Motor neuron (in vitro differentiated cells): ENCODE results near the gene BAHCC1. TPM values are rescaled to one million over a fixed set of nuclear protein-coding genes. Genes with fewer than 3 reads are reported as not detected.

Experiments
- ATAC-seq, 8 experiments: fragments of 200-7000 bp; cut with Tn5 transposase; replicated peaks in 6 of 8; 2 replicates each; pipeline ENCODE4 v1.8.0; 2021; ENCODE audit warnings: mild to moderate bottlenecking in 8 of 8, moderate library complexity in 8 of 8
- H3K27ac ChIP-seq, 2 donors: fragments of 250-450 bp; sonication (Bioruptor Pico); 2 replicates each; pipeline ENCODE4 v1.9.0; 2021; ENCODE audit warnings: antibody characterized with exemption in 2 of 2, mild to moderate bottlenecking in 2 of 2, moderate library complexity in 1 of 2
- H3K4me1 ChIP-seq, 2 donors: fragments of 250-450 bp; sonication (Bioruptor Pico); replicated peaks in 1 of 2; 2 replicates each; pipeline ENCODE4 v1.6.1; 2021; ENCODE audit warnings: antibody characterized with exemption in 2 of 2, mild to moderate bottlenecking in 2 of 2, moderate library complexity in 1 of 2
- H3K4me3 ChIP-seq, 5 donors: fragments of 250-450 bp; sonication (Bioruptor Pico); 2 replicates each; pipeline ENCODE4 v1.9.0; 2021; ENCODE audit warnings: antibody characterized with exemption in 5 of 5, mild to moderate bottlenecking in 5 of 5, moderate library complexity in 4 of 5
- WGBS, 10 experiments: fragments of 450-650 bp; shearing (Covaris generic); methylation state at CpG; one replicate each; pipeline ENCODE4 v1.0.0; 2022; 5-methylcytosine and 5-hydroxymethylcytosine counted together
- in situ Hi-C, 9 experiments: fragments of 400-800 bp; cut with MboI; loops; one replicate each; pipeline ENCODE4 v1.15.0; 2021; ENCODE audit warnings: low sequenced_read_pairs in 9 of 9, low pct_unique_long_range_greater_than_20kb in 2 of 9; ENCODE audit not compliant: unreplicated experiment in 9 of 9
- total RNA-seq, 8 experiments: library from RNA; unstranded; fragments of 300-600 nt; gene quantifications; 2 replicates each; pipeline versions ENCODE4 v1.2.3 to v1.2.4, GENCODE V29; 2022

The BAHCC1 gene
- total RNA-seq, 8 experiments from 2014 or later, result 1.9 to 19.5 (median 10.4) TPM

DNA sequence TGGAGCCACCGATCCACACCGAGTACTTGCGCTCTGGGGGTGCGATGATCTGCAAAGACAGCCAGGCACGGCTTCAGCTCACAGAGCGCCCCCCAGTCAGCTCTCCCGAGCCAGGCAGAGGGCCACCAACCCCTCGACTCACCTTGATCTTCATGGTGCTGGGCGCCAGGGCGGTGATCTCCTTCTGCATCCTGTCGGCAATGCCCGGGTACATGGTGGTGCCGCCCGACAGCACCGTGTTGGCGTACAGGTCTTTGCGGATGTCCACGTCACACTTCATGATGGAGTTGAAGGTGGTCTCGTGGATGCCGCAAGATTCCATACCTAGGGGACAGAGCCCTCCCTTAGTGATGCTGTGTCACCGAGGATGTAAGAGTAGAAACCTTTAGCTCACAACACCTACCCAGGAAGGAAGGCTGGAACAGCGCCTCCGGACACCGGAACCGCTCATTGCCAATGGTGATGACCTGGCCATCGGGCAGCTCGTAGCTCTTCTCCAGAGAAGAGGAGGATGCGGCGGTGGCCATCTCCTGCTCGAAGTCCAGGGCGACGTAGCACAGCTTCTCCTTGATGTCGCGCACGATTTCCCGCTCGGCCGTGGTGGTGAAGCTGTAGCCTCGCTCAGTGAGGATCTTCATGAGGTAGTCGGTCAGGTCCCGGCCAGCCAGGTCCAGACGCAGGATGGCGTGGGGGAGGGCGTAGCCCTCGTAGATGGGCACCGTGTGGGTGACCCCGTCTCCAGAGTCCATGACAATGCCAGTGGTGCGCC is 115.7 kb downstream of the BAHCC1 start:
- peak overlapping the region; percentile 63 to 98 (median 93) for H3K4me3 ChIP-seq
- in situ Hi-C loops, result loop anchor here in 1 of 9 experiments (25.0 kb wide), 1 partner anchor 249 kb away; no protein-coding TSS in a partner anchor
- no peak for ATAC-seq
- peaks cover 27 to 31% of the 10 kb centered on the region in 2 donors for H3K4me1 ChIP-seq
- peak overlapping the region; percentile 99 for H3K27ac ChIP-seq
- WGBS, 10 experiments, result 0 to 60% (median 0%) methylated on average over 6 to 22 of the region's 48 CpGs; no CpG with 5 or more reads in 4 of the 10 experiments

DNA sequence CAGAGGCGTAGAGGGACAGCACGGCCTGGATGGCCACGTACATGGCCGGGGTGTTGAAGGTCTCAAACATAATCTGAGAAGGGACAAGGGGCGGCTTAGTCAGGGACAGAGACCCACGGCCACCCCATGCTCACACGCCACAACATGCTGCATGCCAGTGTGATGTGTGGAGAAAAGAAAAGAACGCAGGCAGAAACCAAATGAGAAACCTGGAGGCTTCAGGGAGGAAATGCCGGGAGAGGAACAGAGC is 116.2 kb downstream of the BAHCC1 start:
- in situ Hi-C loops, result loop anchor here in 1 of 9 experiments (25.0 kb wide), 1 partner anchor 249 kb away; no protein-coding TSS in a partner anchor
- 0 to 50% (median 0%) methylated on average over 1 to 4 of the region's 9 CpGs; no CpG with 5 or more reads in 4 of the 10 experiments for WGBS, 10 experiments
- H3K4me1 ChIP-seq, result peaks cover 28 to 31% of the 10 kb centered on the region in 2 donors
- ATAC-seq, result no peak
- H3K27ac ChIP-seq, result peak overlapping the region; percentile 99
- H3K4me3 ChIP-seq, result peak overlapping the region; percentile 63 to 98 (median 93)

DNA sequence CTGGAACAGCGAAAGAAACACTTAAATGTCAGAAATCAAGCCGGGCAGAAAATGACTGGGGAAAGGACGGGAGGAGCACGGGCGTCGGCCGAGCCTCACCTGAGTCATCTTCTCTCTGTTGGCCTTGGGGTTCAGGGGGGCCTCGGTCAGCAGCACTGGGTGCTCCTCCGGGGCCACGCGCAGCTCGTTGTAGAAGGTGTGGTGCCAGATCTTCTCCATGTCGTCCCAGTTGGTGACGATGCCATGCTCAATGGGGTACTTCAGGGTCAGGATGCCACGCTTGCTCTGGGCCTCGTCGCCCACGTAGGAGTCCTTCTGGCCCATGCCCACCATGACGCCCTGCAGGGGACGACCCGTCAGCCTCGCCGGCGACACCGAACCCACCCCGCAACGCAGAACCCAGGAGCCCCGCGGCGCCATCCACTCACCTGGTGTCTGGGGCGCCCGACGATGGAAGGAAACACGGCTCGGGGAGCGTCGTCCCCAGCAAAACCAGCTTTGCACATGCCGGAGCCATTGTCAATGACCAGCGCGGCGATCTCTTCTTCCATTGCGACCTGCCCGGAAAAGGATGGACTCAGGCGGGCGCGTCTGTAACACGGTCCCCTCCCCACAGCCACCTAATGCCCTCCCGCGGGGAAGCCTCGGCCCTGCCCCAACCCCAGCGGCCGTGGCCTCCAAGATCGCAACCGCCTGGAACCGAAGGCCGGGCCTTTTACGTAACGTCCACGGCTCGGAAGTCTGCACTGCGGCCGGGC is 116.7 kb downstream of the BAHCC1 start:
- Histone ChIP-seq H3K27ac (peak overlapping the region; percentile 99), H3K4me3 (peak overlapping the region; percentile 63 to 98 (median 93)), H3K4me1 (peaks cover 28 to 31% of the 10 kb centered on the region in 2 donors)
- peak in 5 of 8 experiments; percentile 0 to 8 (median 2) for ATAC-seq
- WGBS, 10 experiments, result 0 to 55% (median 2%) methylated on average over 2 to 15 of the region's 62 CpGs; no CpG with 5 or more reads in 4 of the 10 experiments
- in situ Hi-C loops, result loop anchor here in 1 of 9 experiments (25.0 kb wide), 1 partner anchor 250 kb away; no protein-coding TSS in a partner anchor

DNA sequence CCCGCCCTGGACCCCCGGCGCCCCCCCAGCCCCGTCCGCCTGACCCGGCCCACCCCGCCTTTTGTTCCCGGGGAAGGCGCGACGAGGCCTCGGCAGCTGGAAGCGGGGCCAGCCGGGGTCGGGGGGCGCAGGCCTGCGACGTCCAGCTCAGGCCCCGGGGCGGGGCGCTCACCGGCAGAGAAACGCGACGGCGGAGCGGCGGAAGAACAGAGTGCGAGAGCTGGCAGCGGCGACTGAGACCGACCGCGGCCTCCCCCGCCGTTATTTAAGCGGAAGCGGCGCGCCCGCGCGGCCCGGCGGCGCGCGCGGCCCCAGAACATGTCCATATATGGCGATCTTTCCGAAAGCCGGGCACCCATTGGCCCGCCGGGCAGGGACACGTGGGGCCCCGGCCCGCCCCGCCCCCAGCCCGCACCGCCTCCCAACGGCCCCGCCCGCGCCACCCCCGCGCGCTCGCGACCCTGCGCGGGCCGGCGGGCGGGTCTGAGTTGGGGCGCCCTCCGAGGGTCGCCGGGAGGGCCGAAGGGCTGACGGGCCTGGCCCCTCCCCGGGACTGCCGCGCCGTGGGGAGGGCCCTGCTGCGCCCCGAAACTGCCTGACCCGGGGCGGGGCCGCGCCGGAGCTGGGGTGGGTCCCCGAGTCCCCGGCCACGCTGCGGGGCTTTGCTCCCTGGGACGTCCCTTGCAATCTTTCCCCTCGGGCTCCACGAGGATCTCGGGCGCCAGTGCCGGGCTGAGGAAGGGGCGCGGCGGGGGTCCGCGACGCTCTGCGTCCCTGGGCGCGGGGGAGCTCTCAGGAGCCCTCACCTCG is 117.5 kb downstream of the BAHCC1 start, which contains the start of gene ACTG1:
Gene ACTG1 (minus strand): TSS at position 238 of the 810 bp plus-strand sequence. CDS start 445 bp downstream, outside the sequence.
- H3K4me3 ChIP-seq, result peak within 1 kb of the TSS; percentile 63 to 98 (median 93)
- peaks cover 28 to 32% of the 10 kb centered on the region in 2 donors for H3K4me1 ChIP-seq
- H3K27ac ChIP-seq, result peak within 1 kb of the TSS; percentile 99
- peak; percentile 7 to 65 (median 56) for ATAC-seq
- in situ Hi-C loops, result loop anchor here in 1 of 9 experiments (25.0 kb wide), 1 partner anchor 250 kb away; no protein-coding TSS in a partner anchor
- no CpG with 5 or more reads among the region's 111 CpGs for WGBS, 10 experiments

DNA sequence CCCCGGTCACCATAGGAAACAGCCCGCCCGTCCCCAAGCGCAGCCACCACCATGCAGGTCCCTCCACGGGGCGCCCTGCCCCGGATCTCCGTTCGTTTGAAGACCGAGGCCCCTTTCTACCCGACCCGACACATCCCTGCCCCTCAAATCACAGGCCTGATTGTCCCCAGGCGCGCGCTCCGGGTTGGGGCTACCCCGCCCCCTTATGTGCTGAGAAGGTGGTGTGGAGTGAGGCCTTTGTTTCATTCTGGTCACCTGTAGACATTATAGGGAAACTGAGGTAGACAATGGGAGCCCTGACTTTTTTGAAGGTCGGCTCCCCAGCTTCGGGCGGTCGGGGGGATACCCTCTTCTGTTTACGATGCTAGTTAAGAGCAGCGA is 118.1 kb downstream of the BAHCC1 start:
- Histone ChIP-seq H3K4me1 (peaks cover 34 to 37% of the 10 kb centered on the region in 2 donors), H3K4me3 (peak overlapping the region; percentile 63 to 98 (median 93)), H3K27ac (peak overlapping the region; percentile 99)
- WGBS, 10 experiments, result 3 to 50% methylated on average over 2 to 6 of the region's 23 CpGs; no CpG with 5 or more reads in 8 of the 10 experiments
- in situ Hi-C loops, result loop anchor here in 1 of 9 experiments (25.0 kb wide), 1 partner anchor 251 kb away; no protein-coding TSS in a partner anchor
- ATAC-seq, result peak; percentile 0 to 39 (median 18)

DNA sequence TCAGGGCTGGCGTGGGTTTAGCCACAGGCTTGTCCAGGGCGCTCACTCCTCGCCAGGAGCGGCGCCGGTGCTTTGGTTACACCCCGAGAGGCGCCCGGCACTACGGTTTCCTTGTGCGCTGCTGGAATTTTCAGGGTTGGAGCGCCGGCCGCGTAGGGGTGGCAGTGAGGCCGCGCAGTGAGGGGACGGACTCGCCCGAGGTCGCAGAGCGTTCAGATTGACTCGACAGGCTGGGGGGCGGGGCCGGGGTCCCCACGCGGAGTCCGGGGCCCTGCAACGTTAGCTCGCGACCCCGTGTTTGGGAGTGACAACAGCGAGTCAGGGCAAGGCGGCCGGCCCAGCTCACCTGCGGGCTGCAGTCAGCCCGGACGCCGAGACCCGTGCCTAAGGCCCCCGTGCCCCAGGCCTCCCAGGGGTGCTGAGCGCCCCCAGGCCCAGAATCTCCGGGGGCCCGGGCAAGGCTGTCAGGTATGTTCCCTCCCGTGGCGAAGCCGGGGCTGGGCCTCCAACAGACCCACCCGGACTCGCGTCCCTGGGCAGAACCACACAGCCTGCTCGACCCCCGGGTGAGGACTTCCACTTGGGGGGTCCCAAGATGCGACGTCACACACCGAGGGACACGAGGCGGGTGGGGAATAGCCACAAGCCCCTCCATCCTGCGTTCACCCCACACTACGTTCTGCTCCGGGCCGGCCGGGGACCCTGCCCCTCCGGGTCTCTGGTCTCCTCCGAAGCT is 118.7 kb downstream of the BAHCC1 start:
- peaks cover 36 to 37% of the 10 kb centered on the region in 2 donors for H3K4me1 ChIP-seq
- H3K27ac ChIP-seq, result peak overlapping the region; percentile 99
- peak overlapping the region; percentile 63 to 98 (median 93) for H3K4me3 ChIP-seq
- peak; percentile 2 to 46 (median 32) for ATAC-seq
- 0 to 3% (median 0%) methylated on average over 1 to 11 of the region's 64 CpGs; no CpG with 5 or more reads in 7 of the 10 experiments for WGBS, 10 experiments
- in situ Hi-C loops, result loop anchor here in 1 of 9 experiments (25.0 kb wide), 1 partner anchor 252 kb away; no protein-coding TSS in a partner anchor

DNA sequence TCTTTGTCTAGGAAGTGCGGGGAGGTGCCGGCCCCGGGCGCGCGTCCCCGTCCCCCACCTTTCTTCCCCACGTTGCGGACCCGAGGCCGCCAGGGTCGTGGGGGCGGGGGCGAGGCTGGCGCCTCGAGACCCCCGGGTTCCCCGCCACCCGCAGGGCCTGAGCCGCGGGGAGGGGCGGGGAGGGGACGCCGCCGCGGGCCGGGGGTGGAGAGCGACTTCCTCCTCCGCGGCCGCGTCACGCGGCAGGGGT is 119.2 kb downstream of the BAHCC1 start:
- Histone ChIP-seq H3K27ac (peak overlapping the region; percentile 99), H3K4me3 (peak overlapping the region; percentile 63 to 98 (median 93)), H3K4me1 (peaks cover 36 to 37% of the 10 kb centered on the region in 2 donors)
- in situ Hi-C loops, result loop anchor here in 1 of 9 experiments (25.0 kb wide), 1 partner anchor 252 kb away; no protein-coding TSS in a partner anchor
- no peak for ATAC-seq
- WGBS, 10 experiments, result no CpG with 5 or more reads among the region's 34 CpGs

DNA sequence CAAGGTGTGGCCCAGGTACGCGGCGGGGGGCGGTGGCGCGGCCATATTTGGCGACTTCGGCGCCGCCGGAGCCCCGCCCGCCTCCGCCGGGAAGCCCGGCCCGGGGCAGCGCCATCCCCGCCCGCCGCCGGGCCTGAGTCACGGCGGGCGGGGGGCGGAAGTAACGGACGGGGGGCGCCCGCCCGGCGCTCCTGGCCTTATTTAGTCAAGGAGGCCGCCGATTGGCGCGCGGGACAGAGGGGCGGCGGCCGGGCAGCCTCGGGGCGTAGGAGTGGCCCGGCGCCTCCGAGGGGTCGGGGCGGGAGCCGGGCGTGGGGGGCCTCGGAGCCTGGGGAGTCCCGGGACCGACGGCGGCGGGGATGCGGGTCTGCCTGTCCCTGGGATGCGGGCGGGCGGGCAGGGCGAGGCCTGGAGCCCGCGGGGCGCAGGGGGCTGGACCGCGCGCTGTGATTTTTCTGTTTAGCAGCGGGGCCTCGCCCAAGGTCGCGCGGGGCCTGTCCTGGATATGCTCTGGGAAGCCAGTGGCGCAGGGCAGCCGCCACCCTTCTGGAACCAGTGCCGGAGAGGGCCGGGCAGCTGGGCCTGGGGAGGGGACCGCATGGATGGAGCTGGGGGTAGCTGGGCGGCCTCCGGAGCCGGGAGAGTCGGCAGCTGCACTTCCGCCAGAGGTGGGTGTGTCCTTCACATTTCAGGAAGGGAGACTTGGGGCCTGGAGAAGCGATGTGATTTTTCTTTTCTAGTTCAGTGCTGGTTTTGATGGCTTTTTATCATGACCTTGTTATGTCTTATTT is 119.7 kb downstream of the BAHCC1 start:
- peaks cover 38 to 41% of the 10 kb centered on the region in 2 donors for H3K4me1 ChIP-seq
- in situ Hi-C loops, result loop anchor here in 1 of 9 experiments (25.0 kb wide), 1 partner anchor 253 kb away; no protein-coding TSS in a partner anchor
- 4% methylated on average over 5 of the region's 82 CpGs; no CpG with 5 or more reads in 9 of the 10 experiments for WGBS, 10 experiments
- peak overlapping the region; percentile 63 to 98 (median 93) for H3K4me3 ChIP-seq
- H3K27ac ChIP-seq, result peak overlapping the region; percentile 99
- ATAC-seq, result peak; percentile 17 to 47 (median 24)

DNA sequence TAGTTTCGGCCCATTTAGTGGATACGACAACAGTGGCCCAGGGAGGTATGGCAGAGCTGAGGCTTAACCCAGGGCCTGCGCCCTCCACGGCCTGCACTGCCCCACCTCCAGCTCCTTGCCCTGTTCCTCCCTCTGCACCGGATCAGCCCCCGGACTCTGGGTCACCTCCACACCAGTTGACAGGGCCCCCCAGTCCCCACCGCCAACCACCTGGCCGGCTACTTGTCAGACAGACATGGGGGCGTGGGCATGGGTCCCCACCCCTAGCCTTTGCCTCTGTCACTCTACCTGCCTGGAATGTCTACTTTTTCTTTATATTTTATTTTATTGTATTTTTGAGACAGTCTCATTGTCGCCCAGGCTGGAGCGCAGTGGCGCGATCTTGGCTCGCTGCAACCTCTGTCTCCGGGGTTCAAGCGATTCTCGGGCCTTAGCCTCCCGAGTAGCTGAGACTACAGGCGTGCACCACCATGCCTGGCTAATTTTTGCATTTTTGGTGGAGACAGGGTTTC is 120.3 kb downstream of the BAHCC1 start:
- H3K27ac ChIP-seq, result peak overlapping the region; percentile 99
- in situ Hi-C loops, result loop anchor here in 1 of 9 experiments (25.0 kb wide), 1 partner anchor 253 kb away; no protein-coding TSS in a partner anchor

More for the DNA sequence above, 120.3 kb downstream of the BAHCC1 start:
- ATAC-seq, result no peak
- peaks cover 42 to 45% of the 10 kb centered on the region in 2 donors for H3K4me1 ChIP-seq
- 34 to 100% (median 94%) methylated on average over 1 to 9 of the region's 19 CpGs; no CpG with 5 or more reads in 4 of the 10 experiments for WGBS, 10 experiments
- peak overlapping the region; percentile 63 to 98 (median 93) for H3K4me3 ChIP-seq
